ENCODE results near the gene THTPA. TPM values are rescaled to one million over a fixed set of nuclear protein-coding genes. Genes with fewer than 3 reads are reported as not detected.

The THTPA gene
- total RNA-seq, 1 donor from 2014 or later = 16.8 TPM

DNA sequence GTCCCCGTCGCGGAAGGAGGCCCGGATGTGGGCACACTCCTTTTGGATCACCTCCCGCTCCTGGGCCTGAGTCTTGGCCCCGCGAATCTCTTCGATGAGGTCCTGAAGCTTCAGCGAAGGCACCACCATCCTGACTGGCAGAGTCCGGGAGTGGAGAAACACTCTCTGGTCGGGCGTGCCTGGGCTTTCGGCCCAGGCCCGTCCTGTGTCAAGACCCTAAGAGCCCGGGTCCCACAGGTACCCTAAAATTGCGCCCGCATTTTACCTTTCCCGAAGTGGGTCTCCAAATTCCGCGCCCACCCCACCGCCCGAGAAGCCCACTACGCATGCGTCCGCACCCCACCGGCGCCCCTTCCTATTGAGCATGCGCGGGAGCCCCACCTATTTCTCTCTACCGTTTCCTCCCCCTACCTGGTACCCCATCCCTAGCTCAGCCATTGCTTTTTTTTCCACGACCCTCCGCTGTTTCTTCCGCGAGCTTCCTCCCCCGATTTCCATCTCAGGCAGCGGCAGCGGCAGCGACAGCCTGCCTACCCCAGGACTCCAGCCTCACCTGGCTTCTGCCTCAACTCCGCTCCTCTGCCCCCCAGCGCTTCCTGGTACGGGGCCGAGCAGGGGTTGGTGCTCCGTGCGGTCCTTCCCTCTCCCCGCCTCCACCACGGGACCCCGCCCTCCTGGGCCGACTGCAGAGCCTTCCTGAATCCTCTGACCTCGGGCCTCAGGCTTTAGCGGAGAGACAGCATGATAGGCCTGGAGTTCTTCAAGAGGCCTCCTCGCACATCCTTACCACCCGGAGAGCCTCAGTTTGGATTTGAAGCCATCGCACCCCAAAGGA lies 11.3 kb downstream of the THTPA start, which contains the start of gene AP1G2:
Gene AP1G2, minus strand, starts transcription at position 606 of the 835 bp plus-strand sequence. Its CDS starts 477 bp downstream, at position 129.
- peak; percentile 91 for DNase-seq

DNA sequence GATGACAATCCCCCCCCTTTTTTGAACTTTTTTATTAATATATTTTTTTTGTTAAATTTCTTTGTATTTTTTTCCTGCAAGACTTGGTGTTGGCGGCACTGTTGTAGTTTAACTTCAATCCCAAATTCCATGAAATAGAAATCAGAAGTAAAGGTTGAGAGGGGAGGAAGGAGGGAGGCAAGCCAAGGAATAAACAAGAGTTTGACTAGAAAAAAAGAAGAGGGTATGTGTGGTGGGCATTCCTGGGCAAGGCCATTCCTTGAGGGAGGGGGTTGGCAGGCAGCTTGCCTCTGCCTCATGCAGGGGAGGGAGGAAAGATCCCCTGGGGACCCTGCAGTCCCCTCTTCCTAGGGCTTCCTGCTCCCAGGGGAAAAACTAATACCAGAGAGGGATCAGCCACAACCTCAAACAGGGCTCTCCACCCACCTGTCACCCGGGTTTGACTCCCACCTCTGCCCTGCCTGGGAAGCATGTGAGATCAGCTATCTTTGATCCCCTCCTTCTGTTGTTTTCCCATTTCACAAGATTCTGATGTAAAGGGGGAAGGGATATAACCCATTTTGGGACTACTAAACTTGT lies 12.0 kb downstream of the THTPA start:
- no peak for DNase-seq

DNA sequence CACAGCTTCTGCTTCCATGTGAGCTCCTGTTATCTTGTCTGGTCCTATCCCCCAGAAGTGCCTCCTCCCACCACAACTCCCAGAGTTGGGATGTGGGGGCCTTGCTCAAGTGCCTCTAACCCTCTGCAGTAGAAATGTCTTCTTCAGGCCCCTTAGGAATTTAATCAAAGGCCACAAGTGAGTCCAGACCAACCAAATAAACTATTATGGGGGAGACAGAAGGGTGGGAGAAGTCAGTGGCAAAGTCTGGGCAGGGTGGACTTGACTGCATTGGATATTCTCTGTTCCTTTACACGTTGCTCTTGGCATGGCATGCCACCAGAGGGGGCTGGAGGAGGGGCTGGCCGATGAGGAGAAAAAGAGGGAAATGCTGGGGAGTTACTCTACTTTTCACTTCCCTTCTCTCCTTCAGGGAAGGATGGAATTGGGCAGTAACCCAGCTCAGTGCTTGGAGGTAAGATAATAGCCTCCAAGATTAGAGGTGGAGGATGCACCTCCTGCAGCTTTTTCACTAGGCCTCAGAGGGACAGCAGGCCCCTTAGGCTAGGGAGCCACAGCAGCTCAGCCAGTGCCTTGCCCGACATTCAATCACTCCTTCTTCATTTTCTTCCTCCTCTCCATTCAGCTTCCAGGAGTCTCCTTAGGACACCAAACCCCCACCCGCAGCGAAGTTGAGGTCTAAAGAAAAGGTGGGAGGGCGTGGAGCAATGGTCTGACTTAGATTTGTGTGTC lies 12.7 kb downstream of the THTPA start:
- DNase-seq = peak; percentile 47

- DNase-seq = peak; percentile 65
These were observed 13.5 kb downstream of the THTPA start for GRCh38 chr14:23569443-23570151.

- DNase-seq = no peak
These were observed 14.9 kb downstream of the THTPA start for GRCh38 chr14:23570806-23571483.

GRCh38 chr14:23571701-23572523 lies 15.8 kb downstream of the THTPA start:
- DNase-seq = no peak

DNA sequence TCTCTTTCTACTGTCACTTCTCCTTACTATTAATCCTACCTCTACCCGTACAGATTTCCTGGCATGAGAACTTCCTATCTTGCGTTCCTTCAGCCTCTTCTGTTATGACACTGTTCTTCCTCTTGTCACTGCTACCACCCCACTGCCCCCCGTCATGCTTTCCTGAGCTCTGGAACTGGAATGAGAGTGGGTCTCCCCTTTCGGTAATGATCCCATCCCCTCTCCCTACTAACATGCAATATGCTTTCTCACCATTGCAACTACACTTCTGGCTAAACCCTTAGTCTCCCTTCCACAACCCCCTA lies 16.4 kb downstream of the THTPA start:
- no peak for DNase-seq

- DNase-seq = no peak
These were observed 16.8 kb downstream of the THTPA start for GRCh38 chr14:23572836-23573235.

GRCh38 chr14:23573384-23574015 lies 17.4 kb downstream of the THTPA start:
- no peak for DNase-seq

GRCh38 chr14:23577004-23577681 lies 21.1 kb downstream of the THTPA start:
- DNase-seq = peak; percentile 44

GRCh38 chr14:23577710-23578392 lies 21.8 kb downstream of the THTPA start:
- no peak for DNase-seq

- DNase-seq = peak; percentile 46
These were observed 22.7 kb downstream of the THTPA start, which contains the start of gene JPH4 for GRCh38 chr14:23578560-23579310. TSS of gene JPH4 (minus strand) at chr14:23578790. CDS start at chr14:23577453, 1,337 bp downstream.

DNA sequence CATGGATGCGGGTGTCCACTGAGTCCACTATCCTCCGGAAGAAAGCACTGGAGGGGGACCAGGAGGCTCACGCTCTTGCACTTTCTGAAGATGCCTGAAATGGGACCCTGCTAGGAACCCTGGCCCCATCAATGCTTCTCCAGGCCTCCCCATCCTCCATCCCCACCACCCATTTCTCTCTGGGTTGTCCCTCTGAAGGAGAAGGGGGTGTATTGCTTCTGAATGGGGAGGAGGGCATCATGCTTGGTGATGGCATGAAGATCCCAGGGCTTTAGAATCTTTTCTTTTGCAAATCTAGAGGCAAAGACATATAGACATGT lies 23.2 kb downstream of the THTPA start:
- DNase-seq = no peak

DNA sequence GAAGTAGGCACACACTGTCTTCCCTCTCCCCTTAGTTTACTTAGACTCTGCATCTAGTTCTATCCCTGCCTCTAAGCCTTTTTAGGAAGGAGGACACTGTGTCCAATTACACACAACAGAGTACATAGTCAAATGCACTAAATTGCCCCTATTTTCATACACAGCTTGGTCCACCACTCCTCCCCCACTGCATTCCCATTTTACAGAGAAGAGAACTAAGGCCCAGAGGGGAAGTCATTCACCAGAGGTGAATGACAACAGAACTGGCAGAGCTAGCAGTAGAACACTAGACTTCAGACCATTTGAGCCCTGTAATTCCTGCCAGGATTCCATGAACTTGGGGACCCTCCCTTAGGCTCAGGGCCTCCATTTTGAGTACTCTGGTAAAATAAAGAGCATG lies 23.7 kb downstream of the THTPA start:
- DNase-seq = no peak

GRCh38 chr14:23580152-23580926 lies 24.3 kb downstream of the THTPA start:
- DNase-seq = no peak

- DNase-seq = no peak
These were observed 24.8 kb downstream of the THTPA start for GRCh38 chr14:23580948-23581281.

- no peak for DNase-seq
These were observed 27.1 kb downstream of the THTPA start for GRCh38 chr14:23582906-23583760.
